Esophagus muscularis mucosa (tissue), 4 donors: ENCODE measurements around the gene CYP19A1. TPM values are rescaled to one million over a fixed set of nuclear protein-coding genes. Genes with fewer than 3 reads are reported as not detected.

ENCODE experiments used
- DNase-seq: peaks from one replicate; pipeline ENCODE4 v3.0.0-alpha.2; 2017; ENCODE audit errors: extremely low spot score
- H3K27ac ChIP-seq, 4 donors: fragments of 200-600 bp; sonication (generic); replicated peaks in 1 of 4; 1 replicate in 3 of 4; 2 replicates in 1 of 4; pipeline ENCODE4 v1.5.1; 2016 to 2019; ENCODE audit warnings: mild to moderate bottlenecking in 1 of 4
- H3K27me3 ChIP-seq, 4 donors: fragments of 200-600 bp; sonication (generic); one replicate each; pipeline versions ENCODE4 v1.5.1 to v1.6.0; 2016 to 2019
- H3K36me3 ChIP-seq, 4 donors: fragments of 200-600 bp; sonication (generic); one replicate each; pipeline ENCODE4 v1.5.1; 2016 to 2019
- H3K4me1 ChIP-seq, 4 donors: fragments of 200-600 bp; sonication (generic); one replicate each; pipeline ENCODE4 v1.5.1; 2016 to 2019
- H3K4me3 ChIP-seq, 4 donors: fragments of 200-600 bp; sonication (generic); 1 replicate in 2 of 4; 2 replicates in 2 of 4; pipeline ENCODE4 v1.5.1; 2016 to 2019; ENCODE audit warnings: mild to moderate bottlenecking in 4 of 4, moderate library complexity in 1 of 4
- H3K9me3 ChIP-seq, 4 donors: fragments of 200-600 bp; sonication (generic); 1 replicate in 3 of 4; 2 replicates in 1 of 4; pipeline ENCODE4 v1.5.1; 2016 to 2019
- CTCF ChIP-seq, 3 experiments: fragments of 200-600 bp in 2 of 3; fragments of 450-650 bp in 1 of 3; sonication (generic) in 2 of 3; IDR thresholded peaks; one replicate each; pipeline ENCODE4 v1.5.1; 2017 to 2019; ENCODE audit warnings: antibody characterized with exemption in 3 of 3, mild to moderate bottlenecking in 2 of 3, moderate library complexity in 1 of 3
- EP300 ChIP-seq: sonication (generic); formaldehyde crosslinking; IDR thresholded peaks from one replicate; pipeline ENCODE4 v1.6.1; 2017; ENCODE audit warnings: antibody characterized with exemption
- POLR2A ChIP-seq: fragments of 450-650 bp; IDR thresholded peaks from one replicate; pipeline ENCODE4 v1.6.1; 2017; ENCODE audit warnings: antibody characterized with exemption, moderate library complexity, mild to moderate bottlenecking, low read depth
- POLR2AphosphoS5 ChIP-seq, 2 donors: sonication (generic); formaldehyde crosslinking; IDR thresholded peaks; one replicate each; pipeline ENCODE4 v1.6.1; 2017; ENCODE audit warnings: antibody characterized with exemption in 2 of 2
- WGBS: methylation state at CpG from one replicate; pipeline ENCODE4 v1.1.5; 2018; 5-methylcytosine and 5-hydroxymethylcytosine counted together
- intact Hi-C: fragments of 100-400 bp; cut with DNase I; formaldehyde crosslinking; loops from one replicate; pipeline ENCODE4 v1.15.1; 2023
- total RNA-seq, 4 donors: library from RNA; depleted of rRNA; stranded (reverse); fragments of >200 nt; gene quantifications; one replicate each; pipeline versions ENCODE4 v1.1.0 to v1.2.1, GENCODE V29; 2016

The CYP19A1 gene
- total RNA-seq, 4 donors from 2014 or later, result 1.5 to 3.5 (median 2.1) TPM; not detected in 1

- 88% methylated on average over 1 of the region's 1 CpG for WGBS
- Histone ChIP-seq H3K27ac (no peak overlapping the region), H3K9me3 (no peaks in the 10 kb centered on the region), H3K27me3 (peaks cover 0 to 16% (median 0%) of the 10 kb centered on the region in 4 donors), H3K36me3 (no peaks in the 10 kb centered on the region), H3K4me1 (peaks cover 0 to 14% (median 0%) of the 10 kb centered on the region in 4 donors), H3K4me3 (no peak overlapping the region)
- intact Hi-C loops, result loop anchor here (10.0 kb wide), 1 partner anchor 115 kb away; no protein-coding TSS in a partner anchor
- no peak for DNase-seq
- TF ChIP-seq CTCF (IDR thresholded peaks at IDR 0.05) (no peak), POLR2AphosphoS5 (IDR thresholded peaks at IDR 0.05) (no peak), POLR2A (no peak), EP300 (no peak)
These were observed 59.0 kb downstream of the CYP19A1 start for GRCh38 chr15:51279391-51279790.

DNA sequence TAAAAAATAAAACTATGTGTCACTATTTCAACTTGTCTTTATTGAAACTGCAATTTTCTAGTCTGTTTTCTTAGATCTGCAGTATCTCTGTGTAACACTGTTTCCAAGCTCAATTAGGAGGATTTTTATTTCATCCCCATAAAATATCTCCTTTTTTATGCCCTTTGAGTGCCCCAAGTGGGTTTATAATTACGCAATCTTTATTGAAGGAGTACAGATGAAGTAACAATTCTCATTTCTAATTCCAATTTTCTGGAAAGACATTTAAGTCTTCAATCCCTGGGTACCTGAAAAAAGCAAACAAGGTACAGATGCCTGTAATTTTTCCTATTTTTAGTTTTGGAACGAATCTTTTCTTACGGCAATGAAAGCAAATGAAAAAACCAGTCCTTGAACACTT, 61.3 kb downstream of the CYP19A1 start:
- H3K4me3 ChIP-seq, result no peak overlapping the region
- no peaks in the 10 kb centered on the region for H3K9me3 ChIP-seq
- H3K27ac ChIP-seq, result no peak overlapping the region
- no peak for DNase-seq
- intact Hi-C loops, result loop anchor here (10.0 kb wide), 1 partner anchor 112 kb away; no protein-coding TSS in a partner anchor
- no peaks in the 10 kb centered on the region for H3K36me3 ChIP-seq
- peaks cover 0 to 10% (median 0%) of the 10 kb centered on the region in 4 donors for H3K4me1 ChIP-seq
- TF ChIP-seq EP300, result no peak
- TF ChIP-seq POLR2A, result no peak
- no peak for TF ChIP-seq CTCF (IDR thresholded peaks at IDR 0.05)
- no peak for TF ChIP-seq POLR2AphosphoS5 (IDR thresholded peaks at IDR 0.05)
- peaks cover 0 to 38% (median 0%) of the 10 kb centered on the region in 4 donors for H3K27me3 ChIP-seq
- 88% methylated on average over 3 of the region's 3 CpGs for WGBS

DNA sequence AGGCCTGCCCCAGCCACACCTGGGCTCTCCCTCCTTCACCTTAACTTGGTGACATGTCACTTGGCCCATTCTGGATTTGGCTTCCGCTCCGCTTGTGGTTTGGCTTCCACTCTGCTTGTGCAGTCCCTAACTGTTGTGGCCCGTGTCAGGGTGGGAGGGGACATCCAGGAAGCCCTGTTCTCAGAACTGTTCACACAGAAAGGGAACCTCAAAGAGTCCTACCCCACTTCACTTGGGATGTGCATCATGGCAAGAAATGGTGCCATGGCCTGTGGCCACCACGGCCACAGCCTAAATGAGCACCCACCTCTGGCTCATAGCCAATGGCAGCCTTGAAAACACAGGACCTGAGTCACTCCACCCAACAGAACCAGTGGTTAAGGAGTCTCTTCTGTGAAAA, 63.4 kb downstream of the CYP19A1 start:
- WGBS, result 94% methylated on average over 2 of the region's 4 CpGs
- no peak for TF ChIP-seq CTCF (IDR thresholded peaks at IDR 0.05)
- TF ChIP-seq POLR2AphosphoS5 (IDR thresholded peaks at IDR 0.05), result no peak
- no peak for TF ChIP-seq EP300
- TF ChIP-seq POLR2A, result no peak
- intact Hi-C loops, result loop anchor here (10.0 kb wide), 1 partner anchor 110 kb away; no protein-coding TSS in a partner anchor

DNA sequence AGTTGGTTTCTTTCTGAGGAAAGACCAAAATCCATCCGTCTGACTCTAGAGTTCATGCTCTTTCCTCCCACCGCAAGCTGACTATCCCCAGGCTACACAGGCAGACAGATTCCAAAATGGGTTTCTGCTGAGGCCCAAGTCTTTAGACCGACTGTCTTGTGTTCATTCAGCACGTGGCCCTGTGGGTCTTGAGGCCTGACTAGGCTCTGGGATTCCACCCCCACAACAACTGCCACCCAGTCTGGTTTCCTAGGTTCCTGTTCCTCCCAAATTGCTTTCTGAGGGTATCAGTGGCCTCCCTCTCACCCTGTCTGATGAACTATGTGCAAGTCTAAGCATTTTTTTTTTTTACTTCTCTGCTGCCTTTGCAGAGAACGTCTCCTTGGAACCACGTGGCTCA, 67.7 kb downstream of the CYP19A1 start:
- TF ChIP-seq CTCF (IDR thresholded peaks at IDR 0.05) (no peak), EP300 (no peak)
- 73% methylated on average over 6 of the region's 6 CpGs for WGBS
- DNase-seq, result no peak
- Histone ChIP-seq H3K36me3 (no peaks in the 10 kb centered on the region), H3K27me3 (peaks cover 0 to 74% (median 3%) of the 10 kb centered on the region in 4 donors), H3K4me1 (peaks cover 6 to 18% (median 12%) of the 10 kb centered on the region in 4 donors), H3K9me3 (no peaks in the 10 kb centered on the region), H3K27ac (no peak overlapping the region), H3K4me3 (no peak overlapping the region)
- intact Hi-C loops, result loop anchor here (10.0 kb wide), 1 partner anchor 106 kb away; no protein-coding TSS in a partner anchor

More for the DNA sequence above, 63.4 kb downstream of the CYP19A1 start:
- Histone ChIP-seq H3K9me3 (no peaks in the 10 kb centered on the region), H3K27ac (no peak overlapping the region), H3K27me3 (peaks cover 0 to 46% (median 0%) of the 10 kb centered on the region in 4 donors), H3K36me3 (no peaks in the 10 kb centered on the region), H3K4me3 (no peak overlapping the region), H3K4me1 (no peaks in the 10 kb centered on the region)
- DNase-seq, result no peak

DNA sequence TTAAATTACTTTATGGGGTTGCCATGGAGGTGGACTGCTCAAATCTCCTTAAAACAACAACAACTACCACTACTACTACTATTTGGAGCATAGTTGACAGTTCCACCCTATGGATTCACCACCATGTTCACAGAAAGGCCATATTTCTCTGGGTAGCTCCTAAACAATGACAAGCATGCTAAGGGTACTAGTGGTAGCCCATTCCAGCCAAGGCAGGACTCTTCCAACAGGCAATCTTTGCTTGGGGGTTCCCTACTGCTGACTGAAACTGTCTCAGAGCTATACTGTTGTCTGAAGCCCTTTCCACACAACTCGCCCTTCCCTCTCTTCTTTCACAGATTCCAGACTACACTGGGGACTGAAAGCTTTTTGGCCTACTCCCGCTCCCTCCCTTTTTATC, 68.9 kb downstream of the CYP19A1 start:
- 46% methylated on average over 2 of the region's 2 CpGs for WGBS
- peaks cover 6 to 18% (median 12%) of the 10 kb centered on the region in 4 donors for H3K4me1 ChIP-seq
- peaks cover 0 to 68% (median 3%) of the 10 kb centered on the region in 4 donors for H3K27me3 ChIP-seq
- intact Hi-C loops, result no loop called here
- no peak for TF ChIP-seq POLR2AphosphoS5 (IDR thresholded peaks at IDR 0.05)
- TF ChIP-seq EP300, result no peak
- no peak for TF ChIP-seq POLR2A
- no peak for TF ChIP-seq CTCF (IDR thresholded peaks at IDR 0.05)
- no peak for DNase-seq
- no peak overlapping the region for H3K27ac ChIP-seq
- no peaks in the 10 kb centered on the region for H3K36me3 ChIP-seq
- no peaks in the 10 kb centered on the region for H3K9me3 ChIP-seq
- H3K4me3 ChIP-seq, result no peak overlapping the region
